SK-N-SH treated with all-trans-retinoic acid at 6 μM for 48 hours (cell line): ENCODE measurements around the gene METTL8.
A peak's percentile ranks its signal among the peaks of the same experiment; 100 is the strongest.

ENCODE experiments used
- ATAC-seq: fragments of 200-7000 bp; cut with Tn5 transposase; 3 replicates; pipeline ENCODE4 v1.9.1; 2020; ENCODE audit warnings: mild to moderate bottlenecking, moderate library complexity
- ARNTL ChIP-seq: fragments of 450-650 bp; formaldehyde crosslinking; IDR thresholded peaks from 2 replicates; pipeline ENCODE4 v1.5.0; 2020; ENCODE audit warnings: low read depth, mild to moderate bottlenecking, moderate library complexity, borderline replicate concordance
- BACH2 ChIP-seq: fragments of 250-450 bp; sonication (Bioruptor Pico); IDR thresholded peaks from 2 replicates; pipeline ENCODE4 v1.9.0; 2021; ENCODE audit warnings: mild to moderate bottlenecking, borderline replicate concordance
- CSRNP3 ChIP-seq: fragments of 250-450 bp; sonication (Bioruptor Pico); IDR thresholded peaks from 2 replicates; pipeline ENCODE4 v1.5.1; 2021; ENCODE audit warnings: mild to moderate bottlenecking, moderate library complexity
- ESRRG ChIP-seq: fragments of 250-450 bp; sonication (Bioruptor Pico); IDR thresholded peaks from 2 replicates; pipeline ENCODE4 v1.6.1; 2021; ENCODE audit warnings: mild to moderate bottlenecking
- GLIS3 ChIP-seq: fragments of 250-450 bp; sonication (Bioruptor Pico); IDR thresholded peaks from 2 replicates; pipeline ENCODE4 v1.5.0; 2020; ENCODE audit warnings: mild to moderate bottlenecking, moderate library complexity
- OSR1 ChIP-seq: fragments of 250-450 bp; sonication (Bioruptor Pico); IDR thresholded peaks from 2 replicates; pipeline ENCODE4 v1.8.0; 2022; ENCODE audit warnings: moderate library complexity, mild to moderate bottlenecking, inconsistent platforms
- PPARA ChIP-seq: fragments of 250-450 bp; sonication (Bioruptor Pico); IDR thresholded peaks from 2 replicates; pipeline ENCODE4 v1.5.0; 2020; ENCODE audit warnings: mild to moderate bottlenecking, borderline replicate concordance
- RARB ChIP-seq: fragments of 250-450 bp; sonication (Bioruptor Pico); IDR thresholded peaks from 2 replicates; pipeline ENCODE4 v1.8.0; 2021; ENCODE audit warnings: mild to moderate bottlenecking, moderate library complexity
- SNAI2 ChIP-seq: fragments of 250-450 bp; sonication (Bioruptor Pico); IDR thresholded peaks from 2 replicates; pipeline ENCODE4 v1.5.0; 2020; ENCODE audit warnings: mild to moderate bottlenecking, moderate library complexity
- TCF4 ChIP-seq: fragments of 250-450 bp; sonication (Bioruptor Pico); IDR thresholded peaks from 2 replicates; pipeline ENCODE4 v1.8.0; 2021; ENCODE audit warnings: mild to moderate bottlenecking, moderate library complexity, borderline replicate concordance
- TOX ChIP-seq: fragments of 250-450 bp; sonication (Bioruptor Pico); IDR thresholded peaks from 2 replicates; pipeline ENCODE4 v1.8.0; 2021; ENCODE audit warnings: mild to moderate bottlenecking, moderate library complexity, borderline replicate concordance
- ZC3H10 ChIP-seq: fragments of 250-450 bp; sonication (Bioruptor Pico); IDR thresholded peaks from 2 replicates; pipeline ENCODE4 v1.5.1; 2021; ENCODE audit warnings: mild to moderate bottlenecking, moderate library complexity
- ZFP3 ChIP-seq: fragments of 250-450 bp; sonication (Bioruptor Pico); IDR thresholded peaks from 2 replicates; pipeline ENCODE4 v1.5.0; 2020; ENCODE audit warnings: mild to moderate bottlenecking, moderate library complexity
- ZFP30 ChIP-seq: fragments of 450-650 bp; formaldehyde crosslinking; IDR thresholded peaks from 2 replicates; pipeline ENCODE4 v1.5.0; 2022; ENCODE audit warnings: mild to moderate bottlenecking, moderate library complexity
- ZNF565 ChIP-seq: fragments of 450-650 bp; formaldehyde crosslinking; conservative IDR thresholded peaks from 2 replicates; pipeline ENCODE4 v1.5.0; 2020; ENCODE audit warnings: low read depth, mild to moderate bottlenecking, moderate library complexity
- ZNF70 ChIP-seq: fragments of 450-650 bp; formaldehyde crosslinking; IDR thresholded peaks from 2 replicates; pipeline ENCODE4 v1.5.0; 2020; ENCODE audit warnings: mild to moderate bottlenecking, moderate library complexity
- ZNF8 ChIP-seq: fragments of 450-650 bp; formaldehyde crosslinking; IDR thresholded peaks from 2 replicates; pipeline ENCODE4 v1.5.0; 2020; ENCODE audit warnings: mild to moderate bottlenecking, moderate library complexity
- TF ChIP-seq, protein P1 (sequence below): fragments of 250-450 bp; sonication (Bioruptor Pico); IDR thresholded peaks from 2 replicates; pipeline ENCODE4 v1.8.0; 2021; ENCODE audit warnings: low read depth, mild to moderate bottlenecking, moderate library complexity, borderline replicate concordance
- TF ChIP-seq, protein P2 (sequence below): fragments of 250-450 bp; sonication (Bioruptor Pico); IDR thresholded peaks from 2 replicates; pipeline ENCODE4 v1.8.0; 2020; ENCODE audit warnings: mild to moderate bottlenecking, moderate library complexity, borderline replicate concordance

Gene METTL8

DNA sequence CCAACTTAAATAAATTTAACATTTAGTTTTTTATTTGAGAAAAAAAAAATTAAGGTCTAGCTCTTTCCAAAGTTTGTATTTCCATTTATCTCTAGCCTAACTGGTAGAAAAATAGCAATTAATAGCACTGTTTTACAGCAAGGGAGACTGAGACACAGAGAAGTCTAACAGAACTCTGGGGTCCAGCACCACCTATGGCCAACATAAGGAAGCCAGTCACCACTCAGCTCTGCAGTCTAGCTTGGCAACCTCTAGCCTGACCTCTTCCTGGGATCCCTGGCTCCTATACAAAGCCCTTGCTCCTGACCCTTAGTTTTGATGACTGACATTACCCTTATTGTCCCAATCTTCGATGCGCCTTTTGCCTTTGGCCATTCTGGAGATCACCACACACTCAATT, 159.0 kb downstream of the METTL8 start (continued):
- TF ChIP-seq, protein P1, sequence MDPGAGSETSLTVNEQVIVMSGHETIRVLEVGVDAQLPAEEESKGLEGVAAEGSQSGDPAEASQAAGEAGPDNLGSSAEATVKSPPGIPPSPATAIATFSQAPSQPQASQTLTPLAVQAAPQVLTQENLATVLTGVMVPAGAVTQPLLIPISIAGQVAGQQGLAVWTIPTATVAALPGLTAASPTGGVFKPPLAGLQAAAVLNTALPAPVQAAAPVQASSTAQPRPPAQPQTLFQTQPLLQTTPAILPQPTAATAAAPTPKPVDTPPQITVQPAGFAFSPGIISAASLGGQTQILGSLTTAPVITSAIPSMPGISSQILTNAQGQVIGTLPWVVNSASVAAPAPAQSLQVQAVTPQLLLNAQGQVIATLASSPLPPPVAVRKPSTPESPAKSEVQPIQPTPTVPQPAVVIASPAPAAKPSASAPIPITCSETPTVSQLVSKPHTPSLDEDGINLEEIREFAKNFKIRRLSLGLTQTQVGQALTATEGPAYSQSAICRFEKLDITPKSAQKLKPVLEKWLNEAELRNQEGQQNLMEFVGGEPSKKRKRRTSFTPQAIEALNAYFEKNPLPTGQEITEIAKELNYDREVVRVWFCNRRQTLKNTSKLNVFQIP (CRISPR knock-in tag) = no peak
- TF ChIP-seq ZFP3 (CRISPR knock-in tag) = no peak

DNA sequence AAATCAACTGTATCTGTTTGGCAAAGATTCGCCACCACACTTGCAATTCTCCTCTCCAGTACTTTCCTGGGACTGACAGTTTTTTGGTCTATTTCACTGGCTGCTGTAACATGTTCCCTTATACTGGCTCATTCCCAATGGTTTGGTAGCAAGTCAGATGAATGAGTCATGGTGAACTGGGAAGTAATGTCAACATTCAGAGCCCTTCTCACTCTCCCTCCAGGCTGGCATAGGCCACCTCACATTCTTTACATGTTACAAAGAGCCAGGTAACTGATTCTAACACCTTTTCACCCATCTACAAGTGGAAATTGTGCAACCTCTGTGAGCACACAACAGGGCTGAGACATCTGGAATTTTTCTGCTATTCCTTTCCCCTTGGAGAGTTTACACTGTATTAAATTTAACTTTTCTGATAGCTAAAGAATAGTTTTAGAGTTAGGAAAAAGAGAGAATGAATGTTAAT, 161.8 kb downstream of the METTL8 start:
- ATAC-seq = peak; percentile 98
- TF ChIP-seq, protein P2, sequence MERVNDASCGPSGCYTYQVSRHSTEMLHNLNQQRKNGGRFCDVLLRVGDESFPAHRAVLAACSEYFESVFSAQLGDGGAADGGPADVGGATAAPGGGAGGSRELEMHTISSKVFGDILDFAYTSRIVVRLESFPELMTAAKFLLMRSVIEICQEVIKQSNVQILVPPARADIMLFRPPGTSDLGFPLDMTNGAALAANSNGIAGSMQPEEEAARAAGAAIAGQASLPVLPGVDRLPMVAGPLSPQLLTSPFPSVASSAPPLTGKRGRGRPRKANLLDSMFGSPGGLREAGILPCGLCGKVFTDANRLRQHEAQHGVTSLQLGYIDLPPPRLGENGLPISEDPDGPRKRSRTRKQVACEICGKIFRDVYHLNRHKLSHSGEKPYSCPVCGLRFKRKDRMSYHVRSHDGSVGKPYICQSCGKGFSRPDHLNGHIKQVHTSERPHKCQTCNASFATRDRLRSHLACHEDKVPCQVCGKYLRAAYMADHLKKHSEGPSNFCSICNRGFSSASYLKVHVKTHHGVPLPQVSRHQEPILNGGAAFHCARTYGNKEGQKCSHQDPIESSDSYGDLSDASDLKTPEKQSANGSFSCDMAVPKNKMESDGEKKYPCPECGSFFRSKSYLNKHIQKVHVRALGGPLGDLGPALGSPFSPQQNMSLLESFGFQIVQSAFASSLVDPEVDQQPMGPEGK = no peak
- TF ChIP-seq TCF4 (CRISPR knock-in tag) (no peak), RARB (CRISPR knock-in tag) (no peak), BACH2 (no peak), ZFP30 (CRISPR knock-in tag) (no peak), OSR1 (CRISPR knock-in tag) (no peak), ARNTL (CRISPR knock-in tag) (no peak), ZNF565 (CRISPR knock-in tag) (no peak), GLIS3 (no peak), ZC3H10 (CRISPR knock-in tag) (no peak), ZNF8 (CRISPR knock-in tag) (no peak), ZFP3 (CRISPR knock-in tag) (no peak), ZNF70 (no peak)
- TF ChIP-seq, protein P1 (CRISPR knock-in tag) = no peak
- TF ChIP-seq, all 23 proteins: peak for 0

DNA sequence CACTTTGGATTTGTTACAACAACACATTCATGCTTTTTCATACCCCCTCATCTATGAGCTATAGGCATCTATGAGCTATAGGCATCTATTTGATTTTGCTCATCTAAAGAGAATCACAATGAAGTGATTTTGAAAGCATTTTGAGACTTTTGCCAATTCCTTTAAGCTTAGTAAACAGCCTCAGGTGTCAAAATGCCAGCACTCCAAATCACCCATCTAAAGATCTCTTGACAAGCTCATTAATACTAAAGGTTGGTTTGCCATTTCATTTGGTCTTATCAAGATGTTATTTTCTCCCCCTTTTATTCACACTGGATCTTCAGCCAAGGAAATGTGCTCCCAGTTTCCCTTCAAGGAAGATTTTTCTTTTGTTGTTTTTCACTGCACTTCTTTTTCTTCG, 162.4 kb downstream of the METTL8 start:
- ATAC-seq = no peak
- TF ChIP-seq ARNTL (CRISPR knock-in tag) (no peak), ZNF8 (CRISPR knock-in tag) (no peak), PPARA (CRISPR knock-in tag) (no peak), TOX (CRISPR knock-in tag) (no peak), RARB (CRISPR knock-in tag) (no peak), SNAI2 (no peak), CSRNP3 (CRISPR knock-in tag) (no peak), ESRRG (CRISPR knock-in tag) (no peak), ZC3H10 (CRISPR knock-in tag) (no peak), ZNF565 (CRISPR knock-in tag) (no peak), TCF4 (CRISPR knock-in tag) (no peak), GLIS3 (no peak)
- TF ChIP-seq, protein P2 = no peak

DNA sequence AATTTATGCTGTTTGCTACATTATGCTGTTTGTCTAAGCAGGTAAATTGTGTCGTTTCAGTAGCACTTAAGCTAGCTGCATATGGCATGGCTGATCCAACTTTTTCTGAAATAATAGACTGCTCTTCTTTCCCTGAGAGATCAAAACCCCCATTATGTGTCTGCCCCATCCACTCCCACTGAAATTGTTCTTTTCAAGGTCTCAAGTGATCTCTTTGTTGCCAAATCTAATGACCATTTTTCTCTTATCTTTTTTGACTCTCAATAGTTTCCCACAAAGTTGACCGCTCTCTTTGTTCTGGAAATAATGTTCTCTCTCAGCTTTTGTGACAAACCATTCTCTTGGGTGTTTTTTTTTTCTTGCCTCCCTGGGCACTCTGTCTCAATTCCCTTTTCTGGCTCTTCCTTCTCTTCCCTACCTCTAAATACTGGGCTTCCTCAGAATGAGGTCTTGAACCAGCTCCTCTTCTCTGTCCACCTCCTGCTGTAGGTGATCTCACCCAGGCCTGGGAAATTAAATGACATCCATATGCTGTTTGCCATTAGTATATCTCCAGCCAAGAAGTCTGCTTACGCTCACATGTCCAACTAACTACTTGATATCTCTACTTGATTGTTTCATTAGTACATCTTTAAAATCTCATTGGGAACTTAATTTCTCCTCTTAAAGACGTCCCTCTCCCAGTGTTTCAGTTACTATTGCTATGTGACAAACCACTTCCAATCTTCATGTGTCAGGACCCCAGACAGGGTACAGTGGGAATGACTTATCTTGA, 165.7 kb downstream of the METTL8 start:
- ATAC-seq = no peak
- TF ChIP-seq, protein P2 = no peak
